Activated CD4-positive, alpha-beta T cell treated with anti-CD3 and anti-CD28 coated beads, Interleukin-2, amount 50 U/mL, for 16 hours (primary cell): ENCODE data around the gene NEUROD1.
"Not testable (repeated sequence)": the region's sequence is repeated elsewhere in the genome, so short reads cannot be mapped to it uniquely, and the experiment has no call there.

Source experiments
- DNase-seq: peaks from one replicate; pipeline ENCODE4 v3.0.0-alpha.2; 2020

The NEUROD1 gene

DNA sequence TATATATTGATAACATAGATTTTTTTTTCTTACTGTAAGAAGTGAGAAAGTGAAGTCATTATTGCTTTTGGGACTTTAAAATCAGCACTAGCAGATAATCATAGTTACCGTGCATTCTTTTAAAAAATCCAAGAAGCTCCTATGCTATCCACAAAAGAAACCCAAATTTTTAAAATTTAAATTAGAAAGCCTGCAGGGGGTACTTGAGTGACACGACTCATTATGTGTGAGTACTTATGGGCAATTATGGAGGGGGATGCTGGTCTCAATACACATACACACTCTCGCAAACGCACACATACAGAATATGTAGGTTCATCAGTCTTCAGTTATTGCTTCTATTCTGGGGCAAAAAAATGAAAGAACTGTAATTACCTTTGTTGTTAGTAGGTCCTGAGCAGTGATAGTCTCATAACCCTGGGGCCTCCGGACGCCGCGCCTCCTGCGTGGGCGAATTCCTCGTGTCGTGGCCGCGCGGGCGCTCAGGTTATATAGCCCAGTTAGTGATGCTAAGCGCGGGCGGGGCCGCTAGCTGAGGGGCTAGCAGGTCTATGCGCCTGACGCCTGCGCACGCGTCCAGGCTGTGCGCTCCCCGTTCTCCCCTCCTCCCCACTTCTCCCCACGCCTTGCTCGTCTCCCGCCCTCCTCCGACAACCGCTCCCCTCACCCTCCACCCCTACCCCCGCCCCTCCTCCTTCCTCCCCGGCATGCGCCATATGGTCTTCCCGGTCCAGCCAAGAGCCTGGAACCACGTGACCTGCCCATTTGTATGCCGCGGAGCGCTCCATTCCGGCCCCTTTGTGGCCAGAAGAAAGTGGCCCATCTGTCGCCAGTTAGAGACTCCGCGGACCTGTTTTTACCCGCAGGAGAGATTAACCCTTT lies at the start of gene NEUROD1:
NEUROD1 (minus strand) TSS at position 463 of the 882 bp plus-strand sequence. CDS start 1,657 bp downstream, outside the sequence.
- DNase-seq = no peak

DNA sequence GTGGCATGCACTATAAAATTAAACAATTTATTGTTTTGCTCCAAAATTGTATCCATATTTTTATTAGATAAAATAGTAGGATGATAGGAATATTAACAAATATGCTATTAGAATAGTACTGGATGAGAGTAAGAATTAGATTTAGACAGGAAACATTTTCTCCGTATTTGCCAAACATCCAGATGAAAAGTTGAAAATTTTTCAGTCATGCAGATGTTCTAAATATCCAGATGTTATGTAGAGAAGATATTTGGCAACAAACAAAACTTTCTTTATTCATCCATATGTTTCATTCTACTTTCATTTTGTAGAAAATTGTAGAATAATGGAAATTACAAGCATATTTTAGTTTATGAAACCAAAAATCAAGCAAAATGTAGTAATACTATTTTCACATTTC lies 45.2 kb upstream of the NEUROD1 start:
- DNase-seq = no peak

DNA sequence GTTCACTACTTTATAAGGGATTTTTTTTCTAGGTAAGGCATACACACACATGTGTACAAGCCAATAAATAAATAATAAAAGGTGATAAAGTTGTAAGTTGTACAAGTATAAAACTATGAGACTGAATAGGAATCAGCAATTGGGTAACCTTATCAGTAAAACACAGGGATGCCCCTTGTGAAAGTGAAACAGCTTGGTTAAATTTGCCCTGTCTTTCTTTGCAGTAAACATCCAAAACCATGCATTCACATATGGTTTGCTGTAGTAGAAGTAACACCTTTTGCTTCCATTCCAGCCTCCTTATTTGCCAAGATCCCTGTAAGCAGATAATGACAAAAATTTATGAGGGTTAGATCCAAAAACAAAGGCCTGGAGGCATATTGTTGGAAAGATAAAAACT lies 44.3 kb upstream of the NEUROD1 start:
- no peak for DNase-seq

DNA sequence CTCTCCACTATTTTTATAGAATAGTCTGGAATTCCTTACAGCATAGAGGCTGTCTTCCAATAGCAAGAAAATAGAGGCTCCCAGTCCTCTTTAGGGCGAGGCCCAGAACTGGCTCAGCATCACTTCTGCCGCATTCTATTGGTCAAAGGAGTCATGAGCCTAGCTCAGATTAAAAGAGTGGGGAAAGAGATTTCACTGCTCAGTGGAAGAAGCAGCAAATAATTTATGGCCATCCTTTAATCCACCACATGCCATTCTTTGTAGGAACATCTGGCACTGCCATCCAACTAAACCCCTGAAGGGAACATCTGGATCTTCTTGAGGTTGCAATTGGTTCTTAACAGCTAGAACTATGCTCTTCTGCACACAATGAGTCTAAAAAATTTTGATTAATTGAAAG lies 43.4 kb upstream of the NEUROD1 start:
- no peak for DNase-seq

DNA sequence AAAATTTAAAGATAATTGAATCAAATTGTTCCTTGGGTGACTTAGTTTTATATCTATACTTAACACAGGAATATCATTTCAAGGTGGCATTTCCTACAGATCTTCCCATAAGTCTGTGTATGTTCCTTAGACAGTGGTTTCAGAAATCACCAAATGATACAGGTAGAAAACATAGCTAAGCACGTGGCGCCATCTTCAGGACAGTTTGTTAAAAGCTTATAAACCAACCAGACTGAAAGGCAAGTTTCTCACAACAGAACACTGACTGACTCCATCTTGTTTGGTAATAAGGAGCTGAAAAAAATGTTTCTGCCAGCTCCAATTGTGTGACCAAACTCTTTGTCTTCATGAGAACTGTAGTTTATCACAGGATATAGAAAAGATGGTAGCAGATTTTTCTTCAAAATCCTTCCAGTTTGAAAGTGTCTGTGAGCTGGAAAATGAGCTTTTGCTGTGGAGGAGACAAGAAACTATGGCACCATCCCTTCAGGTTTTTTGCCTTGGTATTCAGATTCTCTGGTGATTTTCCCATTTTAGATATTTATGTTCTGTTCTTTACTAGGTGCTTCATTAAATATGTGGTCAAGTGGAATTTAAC lies 34.8 kb upstream of the NEUROD1 start:
- peak; percentile 68 for DNase-seq

DNA sequence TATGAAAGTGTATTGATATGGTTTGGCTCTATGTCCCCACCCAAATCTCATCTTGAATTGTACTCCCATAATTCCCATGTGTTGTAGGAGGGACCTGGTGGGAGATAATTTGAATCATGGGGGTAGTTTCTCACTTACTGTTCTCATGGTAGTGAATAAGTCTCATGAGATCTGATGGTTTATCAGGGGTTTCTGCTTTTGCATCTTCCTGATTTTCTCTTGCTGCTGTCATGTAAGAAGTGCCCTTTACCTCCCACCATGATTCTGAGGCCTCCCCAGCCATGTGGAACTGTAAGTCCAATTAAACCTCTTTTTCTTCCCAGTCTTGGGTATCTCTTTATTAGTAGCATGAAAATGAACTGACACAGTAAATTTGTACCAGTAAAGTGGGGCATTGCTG lies 30.7 kb upstream of the NEUROD1 start:
- DNase-seq = not testable (repeated sequence)

DNA sequence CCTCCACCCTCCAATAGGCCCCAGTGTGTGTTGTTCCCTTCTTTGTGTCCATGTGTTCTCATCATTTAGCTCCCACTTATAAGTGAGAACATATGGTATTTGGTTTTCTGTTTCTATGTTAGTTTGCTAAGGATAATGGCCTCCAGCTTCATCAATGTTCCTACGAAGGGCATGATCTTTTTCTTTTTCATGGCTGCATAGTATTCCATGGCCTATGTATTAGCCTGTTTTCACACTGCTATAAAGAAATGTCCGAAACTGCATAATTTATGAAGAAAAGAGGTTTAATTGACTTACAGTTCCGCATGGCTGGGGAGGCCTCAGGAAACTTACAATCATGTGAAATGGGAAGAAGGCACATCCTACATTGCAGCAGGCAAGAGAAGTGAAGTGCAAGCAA lies 22.2 kb upstream of the NEUROD1 start:
- DNase-seq = not testable (repeated sequence)

DNA sequence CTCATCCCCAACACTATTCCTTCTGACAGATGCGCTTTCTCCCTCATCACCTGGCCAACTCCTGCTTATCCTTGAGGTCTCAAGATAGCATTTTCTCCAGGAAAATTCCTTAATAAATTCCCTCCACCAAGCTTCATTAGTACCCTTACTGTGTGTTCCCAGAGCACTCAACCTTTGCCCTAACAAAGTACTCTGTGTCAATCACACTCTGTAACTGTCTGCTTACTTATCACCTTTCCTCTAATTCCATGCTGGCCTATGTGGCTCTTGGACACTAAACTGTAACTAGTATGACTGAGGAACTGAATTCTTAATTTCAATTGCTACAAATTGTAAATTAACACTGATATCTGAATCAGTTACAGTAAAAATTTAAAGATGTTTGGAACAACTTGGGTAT lies 17.9 kb upstream of the NEUROD1 start:
- DNase-seq = no peak

DNA sequence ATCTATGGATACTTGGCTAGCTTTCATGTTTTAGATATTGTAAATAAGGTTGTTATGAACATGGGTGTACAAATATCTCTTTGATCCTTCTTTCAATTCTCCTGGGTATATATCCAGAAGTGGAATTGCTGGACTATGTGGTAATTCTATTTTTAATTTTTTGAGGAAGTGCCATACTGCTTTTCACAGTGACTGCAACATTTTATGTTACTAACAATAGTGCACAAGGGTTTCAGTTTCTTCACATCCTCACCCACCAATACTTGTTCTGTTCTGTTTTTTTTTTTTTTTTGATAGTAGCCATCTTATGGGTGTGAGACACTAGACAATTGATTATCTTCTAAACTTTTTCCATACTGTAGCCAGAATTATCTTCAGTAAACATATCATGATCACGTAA lies 17.3 kb upstream of the NEUROD1 start:
- no peak for DNase-seq

DNA sequence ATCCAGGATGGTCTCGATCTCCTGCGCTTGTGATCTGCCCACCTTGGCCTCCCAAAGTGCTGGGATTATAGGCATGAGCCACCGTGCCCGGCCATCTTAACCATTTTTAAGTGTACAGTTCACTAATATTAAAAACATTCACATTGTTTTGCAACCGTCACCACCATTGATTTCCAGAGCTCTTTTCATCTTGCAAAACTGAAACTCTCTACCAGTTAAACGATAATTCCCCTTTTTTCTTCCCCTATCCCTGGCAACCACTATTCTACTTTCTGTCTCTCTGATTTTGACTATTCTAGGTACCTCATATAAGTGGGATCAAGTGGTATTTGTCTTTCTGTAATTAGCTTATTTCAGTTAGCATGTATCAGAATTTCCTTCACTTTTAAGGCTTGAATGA lies 16.8 kb upstream of the NEUROD1 start:
- DNase-seq = no peak

DNA sequence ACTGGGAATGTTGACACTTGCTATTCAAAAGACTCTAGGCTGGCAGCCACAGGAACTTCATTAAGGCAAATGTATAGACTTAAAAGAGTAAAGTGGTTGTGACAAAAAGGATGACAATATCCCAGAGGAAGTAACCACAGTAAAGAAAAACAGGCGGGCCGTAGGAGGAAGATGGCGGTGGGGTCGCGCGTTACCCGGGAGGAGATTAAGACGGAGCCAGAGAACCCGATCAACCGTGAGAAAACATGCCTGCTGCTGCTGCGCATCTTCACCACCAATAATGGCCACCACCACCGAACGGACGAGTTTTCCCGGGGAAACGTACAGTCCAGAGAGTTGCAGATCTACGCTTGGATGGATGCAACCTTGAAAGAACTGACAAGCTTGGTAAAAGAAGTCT lies 14.0 kb upstream of the NEUROD1 start:
- no peak for DNase-seq

DNA sequence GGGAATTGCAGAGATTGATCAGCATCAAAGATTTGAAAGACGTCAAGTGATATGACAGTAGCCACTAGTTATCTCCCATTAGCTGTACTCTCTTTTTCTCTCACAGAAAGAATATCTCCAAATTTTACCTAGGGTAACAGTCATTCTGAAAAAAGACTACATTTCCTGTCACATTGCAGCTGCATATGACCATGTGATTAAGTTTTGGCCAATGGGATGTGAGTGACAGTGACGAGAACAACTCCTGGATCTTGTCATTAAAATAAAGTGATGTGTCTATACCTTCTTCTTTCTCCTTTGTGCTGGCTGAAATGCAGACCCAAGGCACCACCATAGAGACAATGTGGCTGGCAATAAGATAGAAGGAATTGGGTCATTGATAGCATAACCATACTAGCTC lies 10.5 kb upstream of the NEUROD1 start:
- DNase-seq = no peak

DNA sequence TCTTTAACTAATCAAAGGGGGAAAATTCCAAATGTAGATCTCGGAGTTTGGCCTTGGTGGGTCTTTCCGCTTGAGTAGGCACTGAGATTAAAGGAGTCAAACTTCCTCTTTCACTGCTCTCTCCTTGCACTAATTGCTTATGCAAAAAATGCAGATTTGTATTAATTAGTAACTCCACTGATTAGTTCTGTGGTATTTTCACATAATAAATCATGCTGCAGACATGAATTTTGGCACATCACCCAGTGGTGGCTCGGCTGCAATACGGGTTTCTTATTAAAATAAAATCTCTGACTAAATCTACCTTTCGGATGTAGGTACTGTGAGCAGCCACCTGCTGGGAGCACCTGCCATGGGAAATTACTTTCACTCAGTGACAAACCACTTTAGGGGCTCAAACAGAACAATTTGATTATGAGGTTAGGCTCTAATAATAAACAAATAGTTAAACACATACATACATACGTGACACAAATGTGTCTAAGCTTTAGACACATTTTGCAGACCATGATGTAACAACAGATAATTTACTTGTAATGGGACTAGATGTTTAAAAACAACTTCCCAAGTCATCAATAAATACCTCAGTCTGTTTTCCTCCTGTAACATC lies 6.4 kb upstream of the NEUROD1 start:
- no peak for DNase-seq

DNA sequence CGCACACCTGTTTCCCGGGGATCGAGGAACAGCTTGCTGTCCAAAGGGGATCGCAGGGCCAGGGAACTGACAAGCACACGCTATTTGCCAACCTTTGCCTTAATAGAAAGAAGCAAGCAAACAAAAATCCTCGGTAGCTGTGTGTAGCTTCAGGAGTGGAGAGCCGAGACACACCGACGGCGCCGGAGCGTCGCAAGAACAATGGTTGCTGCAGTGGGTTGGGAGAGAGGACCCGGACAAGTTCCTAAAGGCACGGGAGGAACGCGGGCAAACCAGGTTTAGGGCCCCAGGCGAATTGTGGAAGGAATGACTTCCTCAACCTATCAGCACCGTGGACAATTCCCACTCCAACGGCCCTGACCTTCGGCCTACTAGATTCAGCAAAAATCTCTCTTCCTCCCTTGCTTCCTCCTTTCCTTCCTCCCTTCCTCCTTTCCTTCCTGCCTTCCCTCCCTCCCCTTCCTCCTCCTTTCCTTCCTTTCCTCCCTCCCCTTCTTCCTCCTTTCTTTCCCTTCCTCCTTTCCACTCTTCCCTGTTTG lies 4.9 kb upstream of the NEUROD1 start:
- DNase-seq = no peak

DNA sequence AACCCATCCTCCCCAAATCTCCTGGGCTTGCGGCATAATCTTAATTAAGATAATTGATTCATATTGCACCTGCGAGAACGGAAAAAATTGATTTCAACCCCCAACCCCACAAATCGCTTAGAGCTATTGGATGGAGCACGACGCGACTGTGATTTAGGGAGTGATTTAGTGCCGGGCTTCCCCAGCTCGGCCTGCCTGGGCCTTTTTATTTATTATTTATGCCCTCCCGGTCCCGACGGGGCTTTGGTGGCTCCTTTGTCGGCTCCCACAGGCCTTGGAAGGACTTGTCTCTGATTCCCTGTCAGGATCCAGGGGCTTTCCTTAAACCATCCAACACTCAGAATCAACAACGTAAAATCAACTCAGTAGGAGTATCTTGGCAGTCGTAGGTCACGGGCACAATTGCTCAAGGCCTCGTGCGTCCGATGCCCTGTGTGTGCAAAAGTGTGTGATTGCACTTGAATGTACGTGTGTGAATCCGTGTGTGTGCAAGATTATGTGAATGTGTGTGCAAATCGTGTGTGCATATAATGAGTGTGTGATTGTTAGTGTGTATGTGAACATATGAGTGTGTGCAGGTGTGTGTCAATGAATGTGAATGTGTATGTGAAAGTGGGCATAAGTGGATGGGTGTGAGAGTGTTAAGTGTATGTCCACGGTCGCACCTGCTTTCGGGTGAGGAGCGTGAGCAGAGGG lies 4.3 kb upstream of the NEUROD1 start:
- DNase-seq = no peak

DNA sequence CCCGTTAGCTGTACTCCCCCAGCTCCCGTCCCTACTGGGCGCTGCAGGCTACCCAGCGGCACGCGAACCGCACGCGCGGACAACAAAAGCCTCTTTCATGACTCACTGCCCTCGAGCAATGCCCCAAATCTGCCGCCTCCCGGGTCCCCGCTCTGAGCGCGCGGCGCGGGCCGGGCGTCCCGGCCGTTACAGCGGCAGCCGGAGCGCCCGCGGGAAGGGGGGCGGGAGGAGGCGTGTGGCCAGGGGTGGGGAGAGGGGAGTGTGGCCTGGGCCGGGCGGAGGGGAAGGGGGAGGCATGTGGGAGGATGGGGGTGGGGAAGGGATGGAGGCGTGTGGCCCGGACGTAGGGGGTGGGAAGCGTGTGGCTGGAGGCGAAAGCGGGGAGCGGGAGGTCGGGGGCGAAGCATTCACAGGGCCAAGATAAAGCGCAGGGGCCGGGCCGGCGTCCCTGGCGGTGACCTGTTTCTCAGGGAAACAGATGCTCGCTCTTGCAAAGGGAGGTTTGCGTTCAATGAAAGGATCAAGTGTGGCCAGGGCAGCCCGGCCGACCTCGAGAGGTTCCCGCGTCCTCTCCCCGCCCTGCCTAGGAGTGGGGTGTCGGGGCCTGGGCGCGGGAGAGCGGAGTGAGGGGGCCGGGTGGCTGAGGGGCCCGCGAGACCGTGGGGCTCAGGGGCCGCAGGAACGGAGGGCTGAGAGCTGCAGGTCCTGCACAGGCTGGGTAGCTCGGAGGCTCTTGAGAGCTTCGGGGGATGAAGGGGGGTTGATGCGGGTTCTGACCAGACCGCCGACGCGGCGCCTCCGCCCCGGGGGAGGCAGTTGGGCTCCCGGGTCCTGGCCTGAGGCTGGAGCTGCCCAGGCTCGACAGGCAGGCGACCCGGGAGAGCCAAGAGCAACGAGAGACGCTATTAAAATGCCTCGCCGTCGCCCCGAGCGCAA lies 3.5 kb upstream of the NEUROD1 start:
- no peak for DNase-seq

DNA sequence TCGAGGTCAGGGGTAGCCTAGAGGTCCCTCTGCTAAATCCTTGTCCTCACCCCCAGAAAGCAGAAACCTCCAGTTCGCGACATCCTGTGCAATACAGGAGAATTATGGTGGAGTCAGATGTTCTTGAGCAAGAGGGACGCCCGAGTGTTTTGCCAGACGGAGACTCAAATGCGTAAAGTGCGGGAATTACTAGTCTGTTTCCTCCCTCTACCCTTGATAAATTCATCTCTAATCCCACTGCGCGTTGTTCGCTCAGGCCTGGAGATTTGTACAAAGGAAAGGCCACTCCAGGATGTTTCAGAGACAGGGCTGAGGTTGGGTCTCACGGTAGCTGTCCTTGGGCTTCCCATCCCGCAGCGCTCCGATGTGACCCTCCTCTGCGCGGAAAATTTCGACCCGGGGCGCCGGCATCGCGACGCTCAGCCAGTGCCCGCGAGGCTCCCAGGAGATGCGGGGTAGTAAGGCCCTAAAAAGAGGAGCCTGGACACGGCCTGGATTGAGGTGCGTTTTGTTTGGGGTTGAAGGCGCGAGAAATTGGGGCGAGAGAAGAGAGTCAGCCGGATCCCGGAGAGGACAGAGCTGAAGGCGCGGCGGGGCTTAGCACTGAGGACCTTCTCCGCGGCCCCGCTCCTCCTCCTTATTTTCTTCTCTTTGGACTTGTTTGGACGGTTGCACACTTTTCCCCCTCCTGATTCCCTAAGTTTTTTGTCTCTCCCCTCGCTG lies 2.6 kb upstream of the NEUROD1 start:
- no peak for DNase-seq

DNA sequence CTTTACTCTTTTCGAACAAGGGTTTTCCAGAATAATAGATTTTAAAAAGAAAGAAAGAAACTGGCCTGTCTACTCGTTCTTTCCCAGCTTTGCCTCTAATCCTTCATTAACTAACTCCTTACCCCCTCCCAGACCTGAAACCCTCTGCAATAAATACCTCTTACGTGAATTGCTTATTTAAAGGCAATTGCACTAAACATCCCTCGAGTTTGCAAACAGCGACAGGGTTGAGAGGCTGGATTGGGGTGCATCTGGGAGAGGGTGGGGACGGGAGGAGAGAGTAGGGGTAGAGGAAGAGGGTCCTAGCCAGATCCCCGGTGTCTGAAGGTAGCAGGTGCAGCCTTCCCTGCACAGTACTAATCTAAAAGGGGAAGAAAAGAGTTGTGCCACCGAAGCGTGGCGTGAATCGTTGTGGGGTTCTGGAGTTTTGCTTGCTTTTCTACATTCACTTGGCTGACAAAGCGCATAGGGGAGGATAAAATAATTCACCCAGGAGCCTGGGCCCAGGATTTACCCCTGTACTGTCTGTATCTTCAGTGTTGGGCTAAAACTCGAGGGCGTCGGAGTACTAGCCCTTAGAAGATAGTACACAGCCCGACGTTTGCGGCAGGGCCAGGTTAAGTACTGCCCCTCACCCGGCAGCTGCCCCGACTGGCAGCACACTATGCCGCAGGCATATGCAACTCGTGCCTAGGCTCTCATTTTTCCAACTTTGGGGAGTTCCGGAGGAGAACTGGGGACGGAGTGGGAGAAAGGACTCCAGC lies 1.9 kb upstream of the NEUROD1 start:
- DNase-seq = no peak

DNA sequence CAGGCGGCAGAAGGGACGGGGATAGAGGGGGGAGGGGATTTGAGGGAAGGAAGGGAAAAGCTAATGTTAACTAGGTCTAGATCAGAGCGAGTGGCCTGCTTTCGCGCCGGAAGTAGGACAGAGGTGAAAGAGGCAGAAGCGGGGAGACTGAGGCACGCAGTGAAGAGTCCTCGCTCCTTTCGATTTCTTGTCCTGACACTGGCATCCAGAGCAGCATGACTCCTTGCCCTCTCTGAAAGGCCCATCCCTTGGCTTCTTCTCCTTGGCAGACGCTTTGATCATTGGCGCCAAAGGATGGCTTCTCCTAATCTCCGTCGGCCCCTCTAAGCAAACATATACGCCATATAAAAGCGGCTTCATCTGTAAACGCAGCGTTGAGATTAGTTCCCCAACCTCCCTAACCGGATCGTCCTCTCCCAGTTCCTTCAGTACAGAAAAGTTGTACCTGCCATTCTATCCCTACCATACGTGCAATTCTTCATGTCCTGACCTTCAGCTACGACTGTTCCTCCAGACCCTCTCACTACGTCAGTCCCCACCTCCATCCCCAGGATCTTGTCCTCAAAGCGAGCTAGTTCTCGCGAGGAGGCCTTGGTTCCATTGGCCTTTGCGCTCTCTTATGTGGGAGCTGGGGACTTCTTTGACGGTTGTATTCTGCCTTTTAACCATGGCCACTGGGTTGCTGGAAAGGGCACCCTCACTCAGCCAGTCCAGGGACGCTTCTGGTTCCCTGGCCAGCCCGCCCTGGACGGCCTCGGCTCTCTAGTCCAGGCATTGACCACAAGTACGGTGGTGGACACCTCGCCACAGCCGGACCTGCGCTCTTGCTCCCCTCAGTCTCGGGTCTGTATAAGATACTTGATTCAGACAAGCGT lies 857 bp upstream of the NEUROD1 start:
- no peak for DNase-seq
